ENCODE data around the gene MRPL52.
"Not testable (repeated sequence)": the region's sequence is repeated elsewhere in the genome, so short reads cannot be mapped to it uniquely, and the experiment has no call there.

MRPL52 gene

GRCh38 chr14:22813145-22813544 lies 16.5 kb upstream of the MRPL52 start:
- no peak for DNase-seq (ENCODE audit: insufficient read length)

GRCh38 chr14:22814373-22814772 lies 15.3 kb upstream of the MRPL52 start:
- FAIRE-seq (no peak), DNase-seq (ENCODE audit: insufficient read length) (no peak)
- TF ChIP-seq POLR2A (IDR thresholded peaks at IDR 0.05; ENCODE audit: low read depth, low read length) (no peak), POLR2AphosphoS5 (IDR thresholded peaks at IDR 0.05; ENCODE audit: low read depth, low read length) (no peak), TAF1 (IDR thresholded peaks at IDR 0.05; ENCODE audit: borderline replicate concordance, low read depth, low read length) (no peak)

More at GRCh38 chr14:22813145-22813544, 16.5 kb upstream of the MRPL52 start:
- no peak for FAIRE-seq
- no peak for TF ChIP-seq TAF1 (IDR thresholded peaks at IDR 0.05; ENCODE audit: borderline replicate concordance, low read depth, low read length)
- no peak for TF ChIP-seq POLR2A (IDR thresholded peaks at IDR 0.05; ENCODE audit: low read depth, low read length)
- no peak for TF ChIP-seq POLR2AphosphoS5 (IDR thresholded peaks at IDR 0.05; ENCODE audit: low read depth, low read length)

- no peak for FAIRE-seq
- DNase-seq (ENCODE audit: insufficient read length), result no peak
- TF ChIP-seq POLR2AphosphoS5 (IDR thresholded peaks at IDR 0.05; ENCODE audit: low read depth, low read length) (no peak), POLR2A (IDR thresholded peaks at IDR 0.05; ENCODE audit: low read depth, low read length) (no peak), TAF1 (IDR thresholded peaks at IDR 0.05; ENCODE audit: borderline replicate concordance, low read depth, low read length) (no peak)
Measured at GRCh38 chr14:22814941-22815713, 14.6 kb upstream of the MRPL52 start, which contains the start of gene SLC7A7. SLC7A7 (minus strand) TSS chr14:22815435; CDS start chr14:22813398, 2,037 bp downstream.

GRCh38 chr14:22819151-22819988 lies 10.3 kb upstream of the MRPL52 start:
- TF ChIP-seq POLR2AphosphoS5 (IDR thresholded peaks at IDR 0.05; ENCODE audit: low read depth, low read length) (no peak), TAF1 (IDR thresholded peaks at IDR 0.05; ENCODE audit: borderline replicate concordance, low read depth, low read length) (no peak), POLR2A (IDR thresholded peaks at IDR 0.05; ENCODE audit: low read depth, low read length) (0 out of 2 replicates have a peak, but pooled peaks have one; percentile 27)
- peak; percentile 44 for FAIRE-seq
- DNase-seq (ENCODE audit: insufficient read length), result no peak

GRCh38 chr14:22820731-22821130 lies 9.0 kb upstream of the MRPL52 start:
- FAIRE-seq, result no peak

GRCh38 chr14:22821193-22822015 lies 8.3 kb upstream of the MRPL52 start:
- TF ChIP-seq POLR2AphosphoS5 (IDR thresholded peaks at IDR 0.05; ENCODE audit: low read depth, low read length) (no peak), TAF1 (IDR thresholded peaks at IDR 0.05; ENCODE audit: borderline replicate concordance, low read depth, low read length) (no peak), POLR2A (IDR thresholded peaks at IDR 0.05; ENCODE audit: low read depth, low read length) (no peak)
- DNase-seq (ENCODE audit: insufficient read length), result no peak
- FAIRE-seq, result no peak

More at GRCh38 chr14:22820731-22821130, 9.0 kb upstream of the MRPL52 start:
- no peak for TF ChIP-seq TAF1 (IDR thresholded peaks at IDR 0.05; ENCODE audit: borderline replicate concordance, low read depth, low read length)
- TF ChIP-seq POLR2AphosphoS5 (IDR thresholded peaks at IDR 0.05; ENCODE audit: low read depth, low read length), result no peak
- TF ChIP-seq POLR2A (IDR thresholded peaks at IDR 0.05; ENCODE audit: low read depth, low read length), result no peak
- no peak for DNase-seq (ENCODE audit: insufficient read length)

- DNase-seq (ENCODE audit: insufficient read length) (no peak), FAIRE-seq (no peak)
- TF ChIP-seq POLR2A (IDR thresholded peaks at IDR 0.05; ENCODE audit: low read depth, low read length), result no peak
Measured at GRCh38 chr14:22822016-22822570, 7.6 kb upstream of the MRPL52 start.

- FAIRE-seq (peak; percentile 33), DNase-seq (ENCODE audit: insufficient read length) (peak; percentile 70)
- TF ChIP-seq TAF1 (IDR thresholded peaks at IDR 0.05; ENCODE audit: borderline replicate concordance, low read depth, low read length) (no peak), POLR2A (IDR thresholded peaks at IDR 0.05; ENCODE audit: low read depth, low read length) (peak; percentile 63)
Measured at GRCh38 chr14:22822571-22823098, 7.1 kb upstream of the MRPL52 start.

- TF ChIP-seq POLR2A (IDR thresholded peaks at IDR 0.05; ENCODE audit: low read depth, low read length) (no peak), POLR2AphosphoS5 (IDR thresholded peaks at IDR 0.05; ENCODE audit: low read depth, low read length) (no peak), TAF1 (IDR thresholded peaks at IDR 0.05; ENCODE audit: borderline replicate concordance, low read depth, low read length) (no peak)
- DNase-seq (ENCODE audit: insufficient read length) (no peak), FAIRE-seq (no peak)
Measured at GRCh38 chr14:22824711-22825359, 4.9 kb upstream of the MRPL52 start.

- not testable (repeated sequence) for FAIRE-seq; DNase-seq (ENCODE audit: insufficient read length)
Measured at GRCh38 chr14:22829076-22829660, 519 bp upstream of the MRPL52 start.
